ENCODE measurements around the gene GALNT2.

GRCh38 chr1:230129341-230129740 is 62.3 kb downstream of the GALNT2 start:
- TF ChIP-seq CTCF (conservative IDR thresholded peaks at IDR 0.05; ENCODE audit: low read length): no peak
- TF ChIP-seq EZH2phosphoT487 (IDR thresholded peaks at IDR 0.05; ENCODE audit: borderline replicate concordance): no peak
